Gastroesophageal sphincter (tissue), 3 donors: ENCODE measurements around the gene RPS27L.

Source experiments
- CTCF ChIP-seq, 4 experiments: fragments of 200-600 bp in 2 of 4; fragments of 450-650 bp in 2 of 4; sonication (generic) in 1 of 4; IDR thresholded peaks; one replicate each; pipeline ENCODE4 v1.5.1; 2017 to 2019; ENCODE audit warnings: antibody characterized with exemption in 4 of 4, mild to moderate bottlenecking in 2 of 4, moderate library complexity in 2 of 4
- EP300 ChIP-seq: sonication (generic); formaldehyde crosslinking; IDR thresholded peaks from one replicate; pipeline ENCODE4 v1.6.1; 2017; ENCODE audit warnings: antibody characterized with exemption, mild to moderate bottlenecking
- POLR2A ChIP-seq, 2 donors: fragments of 450-650 bp; IDR thresholded peaks; one replicate each; pipeline ENCODE4 v1.6.1; 2017; ENCODE audit warnings: antibody characterized with exemption in 2 of 2, mild to moderate bottlenecking in 2 of 2, moderate library complexity in 1 of 2
- POLR2AphosphoS5 ChIP-seq: sonication (generic); formaldehyde crosslinking; IDR thresholded peaks from one replicate; pipeline ENCODE4 v1.6.1; 2017; ENCODE audit warnings: antibody characterized with exemption

- TF ChIP-seq CTCF (IDR thresholded peaks at IDR 0.05), result no peak
- TF ChIP-seq POLR2AphosphoS5, result no peak
- TF ChIP-seq POLR2A (IDR thresholded peaks at IDR 0.05), result no peak
- TF ChIP-seq EP300, result no peak
Measured at GRCh38 chr15:63172851-63173451, 15.7 kb upstream of the RPS27L start.
